ENCODE results near the gene IFNAR1.

Gene IFNAR1

GRCh38 chr21:33324291-33325221 is at the start of gene IFNAR1:
IFNAR1 (plus strand) TSS chr21:33324970; CDS start chr21:33325056, 86 bp downstream.
- peak; percentile 99 for DNase-seq (ENCODE audit: low read depth, low spot score)

DNA sequence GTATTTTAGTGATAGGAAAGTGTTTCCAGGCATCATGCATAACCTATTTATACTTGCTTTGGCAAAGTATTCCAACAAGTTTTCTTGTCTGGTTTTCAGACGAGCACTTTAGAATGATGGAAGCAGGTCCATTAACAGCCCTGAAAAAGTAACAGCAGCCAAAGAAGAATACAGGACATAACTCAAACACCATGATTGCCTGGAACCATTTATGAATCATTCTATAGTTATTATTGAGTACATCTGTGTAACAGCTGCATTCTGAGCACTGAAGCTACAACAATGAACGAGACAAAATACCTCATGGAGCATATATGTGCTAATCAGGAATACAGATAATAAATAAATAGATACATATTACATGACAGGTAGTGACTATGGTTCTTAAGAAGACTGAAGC is 46.0 kb upstream of the IFNAR1 start:
- no peak for DNase-seq (ENCODE audit: low read depth, low spot score)

DNA sequence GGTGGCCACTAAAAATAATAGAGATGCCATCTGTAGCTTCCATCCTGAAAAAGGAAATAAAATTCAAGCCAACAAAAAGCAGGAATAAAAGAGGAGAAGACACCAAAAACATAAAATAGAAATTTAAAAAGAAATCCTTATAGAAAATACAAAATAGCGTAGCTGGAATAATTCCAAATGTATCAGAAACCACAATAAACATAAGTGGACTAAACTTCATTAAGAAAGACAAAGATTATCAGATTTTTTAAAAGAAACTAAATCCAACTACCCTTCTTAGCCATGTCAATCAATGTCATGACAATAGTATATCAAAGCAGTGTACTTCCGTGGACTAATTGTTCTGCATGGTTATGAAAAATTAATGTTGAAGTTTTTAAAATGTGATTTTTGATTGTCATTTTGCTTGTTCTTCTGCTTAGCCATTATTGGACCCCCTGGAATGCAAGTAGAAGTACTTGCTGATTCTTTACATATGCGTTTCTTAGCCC is 45.4 kb upstream of the IFNAR1 start:
- no peak for DNase-seq (ENCODE audit: low read depth, low spot score)

DNA sequence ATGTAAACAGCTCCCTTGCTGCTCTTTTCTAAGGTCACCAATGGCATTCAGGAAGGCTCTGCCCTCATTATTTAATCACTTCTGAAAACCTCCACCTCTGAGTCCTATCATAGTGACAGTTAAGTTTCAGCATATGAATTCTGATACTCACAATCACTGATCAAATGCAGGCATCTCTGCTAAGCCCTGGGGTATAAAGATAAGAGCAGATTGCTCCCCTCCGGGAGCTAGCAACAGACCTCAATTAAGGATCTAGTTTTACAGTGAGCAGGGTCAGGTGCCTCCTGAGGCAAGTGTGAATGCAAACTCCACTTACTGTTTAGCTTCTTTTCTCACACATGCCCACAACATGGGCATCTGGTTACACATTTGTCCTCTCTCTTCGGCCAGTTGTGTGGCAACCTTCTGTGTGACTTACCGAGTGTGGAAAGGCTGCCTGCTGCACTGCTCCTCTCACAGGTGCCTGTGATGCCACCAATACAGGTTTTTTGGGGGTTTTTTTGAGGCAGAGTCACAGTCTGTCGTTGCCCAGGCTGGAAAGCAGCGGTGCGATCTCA is 43.6 kb upstream of the IFNAR1 start:
- DNase-seq (ENCODE audit: low read depth, low spot score) = no peak

GRCh38 chr21:33283203-33283602 is 41.6 kb upstream of the IFNAR1 start:
- DNase-seq (ENCODE audit: low read depth, low spot score) = no peak

DNA sequence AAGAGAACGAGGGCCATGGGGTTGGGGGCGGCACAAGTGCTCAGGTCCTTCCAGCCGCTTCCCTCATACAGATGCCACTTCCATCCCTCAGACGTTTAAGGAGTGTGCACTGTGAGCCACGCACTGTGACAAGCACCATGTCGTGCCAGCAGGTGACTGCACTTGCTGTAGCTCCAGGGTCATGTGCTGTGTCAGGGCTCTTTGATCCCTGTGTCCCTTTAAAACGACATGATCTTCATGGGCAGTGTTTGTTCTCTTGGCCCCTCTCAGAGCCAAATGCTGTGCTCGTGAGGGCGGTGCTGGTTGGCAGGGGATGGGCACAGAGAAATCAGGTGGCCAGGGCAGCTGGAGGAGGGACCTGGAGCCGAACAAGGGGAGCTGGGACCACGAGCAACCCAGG is 38.7 kb upstream of the IFNAR1 start:
- no peak for DNase-seq (ENCODE audit: low read depth, low spot score)

- no peak for DNase-seq (ENCODE audit: low read depth, low spot score)
Observed at GRCh38 chr21:33286600-33287456, 37.9 kb upstream of the IFNAR1 start.

DNA sequence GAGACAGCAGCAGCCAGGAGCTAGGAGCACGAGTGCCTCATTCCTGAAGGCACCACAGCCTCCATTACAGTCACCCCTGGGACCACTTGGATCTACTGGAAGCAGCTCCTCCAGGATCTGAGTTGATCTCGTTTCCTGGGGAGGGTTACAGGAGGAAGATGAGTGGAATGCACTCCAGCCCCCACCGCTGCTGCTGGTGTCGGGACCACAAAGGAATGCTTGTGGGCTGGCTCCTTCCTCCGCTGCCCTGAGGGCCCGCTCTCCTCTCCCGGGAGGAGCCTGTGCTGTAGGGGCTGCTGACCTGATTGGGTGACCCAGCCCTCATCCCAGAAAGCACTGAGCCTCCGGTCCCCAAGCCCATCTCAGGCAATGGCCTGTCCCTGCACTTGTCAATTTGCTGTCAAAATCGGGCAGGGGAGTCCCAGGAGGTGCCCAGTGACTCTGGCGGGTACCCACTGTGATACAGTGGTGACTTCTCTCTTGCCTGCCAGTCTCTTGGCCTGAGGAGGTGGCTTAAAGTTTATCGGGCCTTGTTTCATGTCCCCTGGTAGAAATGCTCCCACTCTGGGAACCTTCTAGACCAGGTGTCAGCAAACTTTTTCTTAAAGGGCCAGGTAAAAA is 35.5 kb upstream of the IFNAR1 start:
- no peak for DNase-seq (ENCODE audit: low read depth, low spot score)

- DNase-seq (ENCODE audit: low read depth, low spot score) = no peak
Observed at GRCh38 chr21:33290441-33290840, 34.3 kb upstream of the IFNAR1 start.

GRCh38 chr21:33291686-33292085 is 33.1 kb upstream of the IFNAR1 start:
- DNase-seq (ENCODE audit: low read depth, low spot score) = no peak

- no peak for DNase-seq (ENCODE audit: low read depth, low spot score)
Observed at GRCh38 chr21:33292724-33293123, 32.0 kb upstream of the IFNAR1 start.

DNA sequence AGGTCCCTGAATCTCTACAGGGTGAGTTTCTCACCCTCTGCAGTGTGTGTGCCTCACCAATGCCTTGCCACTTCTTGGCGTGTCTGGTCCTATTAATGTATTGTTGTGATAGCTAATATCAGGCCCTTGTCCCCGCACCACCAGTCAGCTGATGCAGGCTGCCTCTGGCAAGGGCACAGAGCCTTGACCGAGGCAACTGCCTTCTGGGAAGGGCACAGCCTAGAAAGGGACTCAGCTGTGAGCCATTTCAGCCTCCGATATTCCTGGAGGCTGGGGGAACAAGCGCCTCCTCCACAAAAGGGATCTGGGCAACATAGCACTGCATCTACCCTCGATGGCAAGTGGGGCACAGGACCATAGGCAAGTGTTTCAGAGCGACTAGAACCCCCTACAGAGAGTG is 31.6 kb upstream of the IFNAR1 start:
- no peak for DNase-seq (ENCODE audit: low read depth, low spot score)

- no peak for DNase-seq (ENCODE audit: low read depth, low spot score)
Observed at GRCh38 chr21:33293811-33294216, 31.0 kb upstream of the IFNAR1 start.

DNA sequence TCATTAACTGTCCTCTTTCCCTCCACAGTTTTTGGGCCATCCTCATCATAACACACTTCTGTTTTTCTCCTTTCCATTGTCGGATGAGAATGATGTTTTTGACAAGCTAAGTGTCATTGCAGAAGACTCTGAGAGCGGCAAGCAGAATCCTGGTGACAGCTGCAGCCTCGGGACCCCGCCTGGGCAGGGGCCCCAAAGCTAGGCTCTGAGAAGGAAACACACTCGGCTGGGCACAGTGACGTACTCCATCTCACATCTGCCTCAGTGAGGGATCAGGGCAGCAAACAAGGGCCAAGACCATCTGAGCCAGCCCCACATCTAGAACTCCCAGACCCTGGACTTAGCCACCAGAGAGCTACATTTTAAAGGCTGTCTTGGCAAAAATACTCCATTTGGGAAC is 28.6 kb upstream of the IFNAR1 start:
- no peak for DNase-seq (ENCODE audit: low read depth, low spot score)

DNA sequence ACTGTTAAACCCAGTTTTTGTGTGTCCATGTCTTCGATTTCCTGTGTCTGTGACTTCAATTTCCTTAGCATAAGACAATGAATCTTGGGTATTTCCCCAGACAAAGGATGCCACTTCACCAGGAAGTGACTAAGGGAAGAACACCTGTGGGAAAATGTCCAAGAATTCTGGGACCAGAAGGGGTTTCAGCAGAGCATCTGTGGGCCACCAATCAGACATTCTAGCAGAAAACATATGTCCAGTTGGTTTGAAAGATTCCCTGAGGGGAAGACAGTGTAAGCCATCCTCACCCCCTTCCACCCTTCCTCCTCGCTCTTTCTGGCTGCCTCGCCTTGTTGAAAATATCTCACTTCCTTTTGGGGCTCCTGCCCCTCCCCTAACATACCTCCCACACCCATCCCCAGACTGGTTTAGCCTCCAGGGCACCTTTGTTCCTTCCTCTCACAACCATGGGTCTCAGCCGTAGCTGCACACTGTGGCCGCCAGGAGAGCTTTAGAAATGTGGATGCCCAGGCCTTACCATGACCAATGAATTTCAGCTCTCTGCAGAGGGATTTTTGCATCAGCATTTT is 25.5 kb upstream of the IFNAR1 start:
- DNase-seq (ENCODE audit: low read depth, low spot score) = no peak

- DNase-seq (ENCODE audit: low read depth, low spot score) = no peak
Observed at GRCh38 chr21:33300701-33301631, 23.8 kb upstream of the IFNAR1 start.

- DNase-seq (ENCODE audit: low read depth, low spot score) = no peak
Observed at GRCh38 chr21:33301632-33302002, 23.2 kb upstream of the IFNAR1 start.

DNA sequence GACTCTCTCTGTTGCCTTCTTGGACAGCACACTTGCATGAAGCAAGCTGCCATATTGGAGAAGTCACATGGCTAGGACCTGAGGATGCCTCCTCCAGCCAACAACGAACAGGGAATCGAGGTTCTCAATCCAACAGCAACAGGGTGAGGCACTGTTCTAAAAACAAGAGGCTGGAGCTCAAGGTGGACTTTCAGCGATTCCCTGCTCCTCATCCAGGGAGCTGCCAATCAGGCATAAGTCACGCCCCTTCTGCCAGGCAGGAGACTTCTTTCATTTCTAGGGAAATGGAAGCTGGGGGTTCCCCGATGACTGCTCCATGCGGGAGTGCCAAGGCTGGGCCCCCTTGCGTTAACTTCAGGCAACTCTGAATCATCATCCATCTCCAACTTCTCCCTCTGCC is 22.7 kb upstream of the IFNAR1 start:
- DNase-seq (ENCODE audit: low read depth, low spot score) = no peak

DNA sequence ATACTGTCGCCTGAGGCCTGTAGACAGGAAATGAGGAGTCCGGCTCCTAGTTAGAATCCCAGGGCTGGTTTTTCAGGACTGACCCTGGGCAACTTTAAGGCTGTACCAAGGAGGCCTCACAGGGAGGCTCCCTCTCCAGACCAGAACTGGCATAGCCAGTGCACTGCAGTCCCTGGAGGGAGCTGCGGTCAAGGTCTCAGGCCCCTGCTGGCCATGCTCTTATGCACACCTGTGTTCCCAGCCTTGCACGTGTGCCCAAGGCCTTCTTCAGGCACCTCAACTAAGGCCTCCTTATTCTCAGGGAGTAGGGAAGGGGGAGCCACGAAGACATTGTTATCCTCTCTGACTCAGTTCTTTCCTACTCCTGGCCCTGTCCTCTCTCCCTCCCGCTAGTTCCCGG is 22.0 kb upstream of the IFNAR1 start:
- DNase-seq (ENCODE audit: low read depth, low spot score) = no peak

- DNase-seq (ENCODE audit: low read depth, low spot score) = no peak
Observed at GRCh38 chr21:33305344-33305671, 19.5 kb upstream of the IFNAR1 start.
